HepG2 (cell line): ENCODE results near the gene PPP2R5C. TPM values are rescaled to one million over a fixed set of nuclear protein-coding genes. Genes with fewer than 3 reads are reported as not detected.

ENCODE experiments used
- ATAC-seq: fragments of 200-7000 bp; cut with Tn5 transposase; 3 replicates; pipeline ENCODE4 v1.9.1; 2020; ENCODE audit warnings: mild to moderate bottlenecking, moderate library complexity
- BruUV-seq: library from RNA; stranded (reverse); fragments of 400-500 nt; replicated peaks from 2 replicates; lab custom pipeline; 2021; lab: Mats Ljungman, UMichigan
- CTCF ChIA-PET: fragments of 300-600 bp; formaldehyde crosslinking; extraction: SDS; loops from one replicate; lab custom pipeline; 2021; ENCODE audit warnings: low total read pairs, inconsistent platforms, low intra/inter-chr PET ratio; lab: Yijun Ruan, JAX
- POLR2A ChIA-PET: fragments of 350-600 bp; sonication (Branson Sonifier 250); formaldehyde crosslinking; loops from one replicate; lab custom pipeline; 2020; ENCODE audit warnings: antibody characterized with exemption, inconsistent platforms; lab: Yijun Ruan, JAX
- DNase-seq: peaks from one replicate; pipeline ENCODE4 v3.0.0-alpha.2; 2015; ENCODE audit warnings: low spot score
- FAIRE-seq: peaks from 3 replicates; lab custom pipeline; 2011; peaks lifted over from hg19 to GRCh38; lab: Jason Lieb, UNC
- H2AFZ ChIP-seq: one replicate; pipeline ENCODE4 v1.6.1; 2011; ENCODE audit warnings: low read length, inconsistent platforms
- H3K27ac ChIP-seq: fragments of 300-600 bp; 3 replicates; pipeline ENCODE4 v1.8.0; 2011; ENCODE audit warnings: mixed run types, mild to moderate bottlenecking, mixed read lengths, low read length, inconsistent platforms; ENCODE audit not compliant: insufficient read depth; ENCODE audit errors: extremely low read length
- H3K27me3 ChIP-seq, 2 experiments: fragments of 200-600 bp in 1 of 2; 2 replicates in 1 of 2; 3 replicates in 1 of 2; pipeline versions ENCODE4 v1.6.0 to v1.8.0; 2011; ENCODE audit warnings: low read length in 2 of 2, mild to moderate bottlenecking in 2 of 2, moderate library complexity in 2 of 2, inconsistent platforms in 1 of 2; ENCODE audit not compliant: insufficient read depth in 2 of 2, control insufficient read depth in 1 of 2
- H3K36me3 ChIP-seq, 2 experiments: fragments of 200-600 bp in 1 of 2; replicated peaks in 1 of 2; 2 replicates in 1 of 2; 3 replicates in 1 of 2; pipeline versions ENCODE4 v1.5.1 to v1.8.0; 2011; ENCODE audit warnings: low read length in 2 of 2, inconsistent platforms in 1 of 2; ENCODE audit not compliant: insufficient read depth in 2 of 2, control insufficient read depth in 1 of 2
- H3K4me1 ChIP-seq: 2 replicates; pipeline ENCODE4 v1.5.1; 2012; ENCODE audit warnings: low read length, inconsistent platforms; ENCODE audit not compliant: insufficient read depth
- H3K4me2 ChIP-seq: 2 replicates; pipeline ENCODE4 v1.6.0; 2011; ENCODE audit warnings: low read depth, low read length, inconsistent platforms
- H3K4me3 ChIP-seq, 3 experiments: fragments of 200-600 bp in 1 of 3; sonication (generic), shearing (Covaris generic) in 1 of 3; replicated peaks in 1 of 3; 2 replicates each; pipeline ENCODE4 v1.5.1; 2011 to 2016; ENCODE audit warnings: low read length in 3 of 3, inconsistent platforms in 2 of 3, low read depth in 2 of 3, mild to moderate bottlenecking in 2 of 3, control low read depth in 1 of 3, mixed read lengths in 1 of 3; ENCODE audit not compliant: insufficient read depth in 1 of 3
- H3K79me2 ChIP-seq: one replicate; pipeline ENCODE4 v1.6.1; 2011; ENCODE audit warnings: low read length, inconsistent platforms; ENCODE audit not compliant: insufficient read depth
- H3K9ac ChIP-seq: 2 replicates; pipeline ENCODE4 v1.6.0; 2011; ENCODE audit warnings: mild to moderate bottlenecking, low read depth, low read length, inconsistent platforms; ENCODE audit not compliant: insufficient read depth
- H3K9me3 ChIP-seq: 2 replicates; pipeline ENCODE4 v1.5.1; 2012; ENCODE audit warnings: mild to moderate bottlenecking, low read length
- H4K20me1 ChIP-seq: 2 replicates; pipeline ENCODE4 v1.6.0; 2011; ENCODE audit warnings: inconsistent platforms, mild to moderate bottlenecking, low read length, moderate library complexity; ENCODE audit not compliant: insufficient read depth
- HNF1A ChIP-seq, 2 experiments: sonication (generic) in 1 of 2; formaldehyde crosslinking in 1 of 2; IDR thresholded peaks; 2 replicates each; pipeline versions ENCODE4 v1.4.0 to v1.6.1; 2016 to 2020; ENCODE audit warnings: borderline replicate concordance in 1 of 2, low read depth in 1 of 2, mild to moderate bottlenecking in 1 of 2, missing genetic modification reagents in 1 of 2
- IRX3 ChIP-seq: sonication (generic); formaldehyde crosslinking; IDR thresholded peaks from 2 replicates; pipeline ENCODE4 v1.8.1; 2023; ENCODE audit warnings: mild to moderate bottlenecking, low read depth, missing genetic modification reagents, borderline replicate concordance
- KDM2A ChIP-seq: sonication (generic); formaldehyde crosslinking; IDR thresholded peaks from 2 replicates; pipeline ENCODE4 v1.4.0; 2020; ENCODE audit warnings: low read depth, missing genetic modification reagents, borderline replicate concordance
- MXD4 ChIP-seq: IDR thresholded peaks from 2 replicates; pipeline ENCODE4 v1.6.1; 2016; ENCODE audit warnings: mild to moderate bottlenecking, missing biosample characterization, missing genetic modification reagents
- NFE2L2 ChIP-seq: fragments of 150-350 bp; IDR thresholded peaks from 2 replicates; pipeline ENCODE4 v1.6.1; 2014; ENCODE audit warnings: low read length
- RARA ChIP-seq: IDR thresholded peaks from 2 replicates; pipeline ENCODE4 v1.6.1; 2016; ENCODE audit warnings: missing genetic modification reagents, missing compliant biosample characterization
- SIN3B ChIP-seq: fragments of 150-350 bp; IDR thresholded peaks from 2 replicates; pipeline ENCODE4 v1.6.1; 2014; ENCODE audit warnings: low read length
- SMAD9 ChIP-seq: sonication (generic); formaldehyde crosslinking; IDR thresholded peaks from 2 replicates; pipeline ENCODE4 v1.5.1; 2020; ENCODE audit warnings: mild to moderate bottlenecking, missing genetic modification reagents
- TAF15 ChIP-seq: fragments of 200-400 bp; formaldehyde crosslinking; IDR thresholded peaks from one replicate; pipeline ENCODE4 v1.6.1; 2018; ENCODE audit warnings: mild to moderate bottlenecking, low read depth, low read length; ENCODE audit not compliant: poor library complexity, severe bottlenecking
- TRIM24 ChIP-seq: sonication (generic); formaldehyde crosslinking; IDR thresholded peaks from 2 replicates; pipeline ENCODE4 v1.8.0; 2022; ENCODE audit warnings: mild to moderate bottlenecking, missing genetic modification reagents
- USF2 ChIP-seq, 2 experiments: sonication (generic) in 1 of 2; formaldehyde crosslinking in 1 of 2; IDR thresholded peaks; 2 replicates each; pipeline versions ENCODE4 v1.5.1 to v1.6.1; 2011 to 2020; ENCODE audit warnings: borderline replicate concordance in 1 of 2, low read depth in 1 of 2, low read length in 1 of 2, mild to moderate bottlenecking in 1 of 2, missing genetic modification reagents in 1 of 2, moderate library complexity in 1 of 2
- ZBTB42 ChIP-seq: sonication (generic); formaldehyde crosslinking; IDR thresholded peaks from 2 replicates; pipeline ENCODE4 v1.5.0; 2020; ENCODE audit warnings: mild to moderate bottlenecking, missing genetic modification reagents
- ZBTB8A ChIP-seq: sonication (generic); formaldehyde crosslinking; IDR thresholded peaks from 2 replicates; pipeline ENCODE4 v1.4.0; 2020; ENCODE audit warnings: mild to moderate bottlenecking, low read depth, missing genetic modification reagents, borderline replicate concordance
- ZNF10 ChIP-seq: sonication (generic); formaldehyde crosslinking; IDR thresholded peaks from 2 replicates; pipeline ENCODE4 v1.4.0; 2020; ENCODE audit warnings: mild to moderate bottlenecking, low read depth, missing genetic modification reagents, borderline replicate concordance
- ZNF296 ChIP-seq: sonication (generic); formaldehyde crosslinking; conservative IDR thresholded peaks from 2 replicates; pipeline ENCODE4 v1.5.0; 2020; ENCODE audit warnings: mild to moderate bottlenecking, missing genetic modification reagents
- ZNF781 ChIP-seq: sonication (generic); formaldehyde crosslinking; IDR thresholded peaks from 2 replicates; pipeline ENCODE4 v1.5.1; 2020; ENCODE audit warnings: borderline replicate concordance, mild to moderate bottlenecking, missing genetic modification reagents; ENCODE audit errors: not compliant biosample characterization
- WGBS: methylation state at CpG from one replicate; pipeline ENCODE4 v1.1.6; 2017; ENCODE audit warnings: low lambda C conversion rate; 5-methylcytosine and 5-hydroxymethylcytosine counted together
- in situ Hi-C: cut with HindIII; loops from 2 replicates; pipeline ENCODE4 v1.10.0; 2017; ENCODE audit warnings: low pct_unique_long_range_greater_than_20kb; ENCODE audit not compliant: extremely low pct_ligation_motif_present
- intact Hi-C: fragments of 100-400 bp; cut with micrococcal nuclease; formaldehyde crosslinking; loops from one replicate; pipeline ENCODE4 v1.10.0; 2022; ENCODE audit not compliant: unreplicated experiment
- polyA plus RNA-seq, 8 experiments: library from polyadenylated mRNA; depleted of rRNA in 3 of 8; stranded (reverse) in 7 of 8; unstranded in 1 of 8; fragments of >200 nt; fragmentation: Illumina TruSeq in 4 of 8; extraction: Trizol in 4 of 8; gene quantifications; 2 replicates each; pipeline versions ENCODE4 v1.2.1 to v1.2.3, GENCODE V29; 2011 to 2016; ENCODE audit warnings: low read depth in 4 of 8, missing spikeins in 1 of 8, mixed read lengths in 1 of 8; ENCODE audit not compliant: insufficient read depth in 1 of 8
- total RNA-seq, 5 experiments: library from RNA; depleted of rRNA; stranded (reverse); fragments of >200 nt; fragmentation: Illumina TruSeq; extraction: Trizol; gene quantifications; 2 replicates each; pipeline ENCODE4 v1.2.3, GENCODE V29; 2016; ENCODE audit warnings: low read depth in 1 of 5

PPP2R5C gene
- total and polyA plus RNA-seq, 2 of the 13 experiments (the other 11 are each of a cell fraction or from before 2014, with no cell fraction given): 74.3 to 78.5 TPM

GRCh38 chr14:101947904-101948665, 186.6 kb downstream of the PPP2R5C start:
- no peaks in the 10 kb centered on the region for H3K9me3 ChIP-seq
- H3K36me3 ChIP-seq: no peaks in the 10 kb centered on the region
- peak; percentile 97 for ATAC-seq
- intact Hi-C loops (loop anchor here (2.0 to 5.0 kb wide), 2 partner anchors 139 to 241 kb away; no protein-coding TSS in a partner anchor), in situ Hi-C loops (no loop called here)
- DNase-seq: peak; percentile 99
- no peak overlapping the region for H2AFZ ChIP-seq
- peak overlapping the region; percentile 91 for H3K27ac ChIP-seq
- peak overlapping the region; percentile 95 for H3K9ac ChIP-seq
- no CpG with 5 or more reads among the region's 53 CpGs for WGBS
- no peaks in the 10 kb centered on the region; a peak in 1 of 5 replicates for H3K27me3 ChIP-seq
- H3K4me1 ChIP-seq: peaks cover 20% of the 10 kb centered on the region
- peak overlapping the region; percentile 88 to 96 (median 91) for H3K4me3 ChIP-seq
- ChIA-PET POLR2A (interaction anchor here (0.9 to 2.3 kb wide), 13 partner anchors 10 to 591 kb away, joined by 3 to 17 read pairs (median 8); no protein-coding TSS in a partner anchor), CTCF (no interaction called here)
- no TSS peak for BruUV-seq
- peak; percentile 100 for FAIRE-seq
- peaks cover 15% of the 10 kb centered on the region for H3K79me2 ChIP-seq
- H4K20me1 ChIP-seq: no peaks in the 10 kb centered on the region
- peak overlapping the region; percentile 84 for H3K4me2 ChIP-seq
- 0 out of 2 replicates have a peak, but pooled peaks have one; percentile 48 for TF ChIP-seq MXD4 (CRISPR knock-in tag)
- peak; percentile 43 for TF ChIP-seq RARA (CRISPR knock-in tag)
- TF ChIP-seq ZBTB42: no peak
- no peak; the same call in 1 of the 2 replicates for TF ChIP-seq ZBTB8A (CRISPR knock-in tag)
- TF ChIP-seq SMAD9 (CRISPR knock-in tag): no peak
- peak; percentile 64 for TF ChIP-seq ZNF781
- TF ChIP-seq IRX3 (CRISPR knock-in tag): no peak
- no peak for TF ChIP-seq NFE2L2
- TF ChIP-seq TRIM24: no peak
- TF ChIP-seq SIN3B: peak; percentile 82
- TF ChIP-seq USF2 (IDR thresholded peaks at IDR 0.05; ENCODE audit: low read depth, low read length): peak; percentile 99
- TF ChIP-seq USF2 (CRISPR knock-in tag; IDR thresholded peaks at IDR 0.05; ENCODE audit: borderline replicate concordance): peak; percentile 100
- no peak for TF ChIP-seq TAF15
- TF ChIP-seq KDM2A: peak; percentile 93
- TF ChIP-seq ZNF296 (CRISPR knock-in tag): peak; percentile 79; the same call in 1 of the 2 replicates
- no peak for TF ChIP-seq HNF1A (IDR thresholded peaks at IDR 0.05; ENCODE audit: low read depth)
- TF ChIP-seq HNF1A (CRISPR knock-in tag; IDR thresholded peaks at IDR 0.05; ENCODE audit: borderline replicate concordance): peak; percentile 77
- no peak for TF ChIP-seq ZNF10 (CRISPR knock-in tag)
